ENCODE data around the gene MAMLD1. TPM values are rescaled to one million over a fixed set of nuclear protein-coding genes. Genes with fewer than 3 reads are reported as not detected.

Gene MAMLD1
- total RNA-seq, 2 experiments from 2014 or later, result 8.1 to 11.9 TPM

DNA sequence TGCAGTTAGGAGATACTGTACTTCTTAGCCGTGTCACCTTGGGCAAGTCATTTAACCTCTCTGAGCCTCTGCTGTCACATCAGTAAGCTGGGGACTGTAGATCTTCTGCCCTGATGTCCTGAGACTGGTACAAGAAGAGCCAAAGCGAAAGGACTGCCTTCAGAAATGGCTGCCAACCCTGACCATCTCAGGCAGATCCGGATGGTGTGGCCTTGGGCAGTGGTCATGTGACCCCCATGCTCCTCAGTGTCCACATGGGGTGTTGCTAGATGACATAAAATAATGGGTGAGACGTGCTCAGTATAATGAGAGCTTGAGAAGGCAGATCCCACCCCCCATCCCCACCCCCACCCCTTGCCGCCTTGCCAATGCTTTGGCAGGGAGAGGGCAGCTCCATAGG, 144.9 kb downstream of the MAMLD1 start:
- peaks cover 15% of the 10 kb centered on the region for H3K4me1 Mint-ChIP-seq
- ATAC-seq (no peak), DNase-seq (no peak)
- H3K9me3 Mint-ChIP-seq (ENCODE audit: low read depth), result no peaks in the 10 kb centered on the region
- no peaks in the 10 kb centered on the region for H3K27me3 Mint-ChIP-seq
- H3K36me3 Mint-ChIP-seq, result no peaks in the 10 kb centered on the region
- CTCF ChIA-PET, result no interaction called here
- H3K27ac Mint-ChIP-seq, result no peak overlapping the region
- H3K4me3 Mint-ChIP-seq, result no peak overlapping the region

DNA sequence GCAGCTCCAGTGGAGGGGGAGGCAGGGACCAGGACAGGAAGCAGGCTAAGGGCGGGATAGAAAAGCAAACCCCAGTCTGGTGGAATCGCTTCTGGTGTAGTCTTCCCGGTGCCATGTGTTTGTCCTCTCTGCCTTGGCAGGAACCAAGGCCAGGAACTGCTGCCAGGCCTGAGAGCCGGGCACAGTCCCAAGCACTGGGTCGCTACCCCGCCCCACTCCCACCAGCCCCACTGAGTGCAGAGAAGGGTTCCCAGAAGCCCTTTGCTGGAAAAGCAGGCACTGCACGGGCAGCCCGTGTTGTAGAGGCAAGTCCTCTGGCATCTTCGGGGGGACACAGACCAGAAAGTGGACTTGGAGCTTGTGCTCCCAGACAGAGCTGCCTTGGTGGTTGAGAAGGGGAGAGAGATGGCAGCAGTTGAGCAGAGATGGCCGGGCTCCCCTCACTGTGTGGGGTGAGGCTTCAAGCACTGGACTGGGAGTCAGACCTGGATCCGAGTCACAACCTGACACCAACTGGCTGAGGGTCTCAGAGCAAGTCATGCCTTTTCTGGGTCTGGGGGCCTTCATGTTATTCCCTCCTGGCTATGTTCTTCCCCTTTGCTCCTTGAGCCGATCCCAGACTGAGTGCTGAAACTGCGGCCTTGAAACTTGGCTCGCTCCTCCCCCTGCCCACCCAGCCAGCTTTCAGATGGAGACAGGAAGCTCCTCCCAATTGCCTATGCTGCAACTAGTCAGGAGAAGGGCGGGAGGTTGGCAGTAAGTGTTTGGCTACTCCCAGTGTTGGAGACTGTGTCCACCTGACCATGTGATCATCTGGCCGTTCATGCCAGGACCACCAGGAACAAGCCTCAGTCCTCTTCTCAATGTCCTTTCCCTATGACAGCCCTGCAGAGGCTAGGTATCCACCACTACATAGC, 145.6 kb downstream of the MAMLD1 start:
- CTCF ChIA-PET, result no interaction called here
- no peak for DNase-seq
- H3K4me1 Mint-ChIP-seq, result peaks cover 17% of the 10 kb centered on the region
- H3K27ac Mint-ChIP-seq, result no peak overlapping the region
- H3K27me3 Mint-ChIP-seq, result no peaks in the 10 kb centered on the region
- no peak for ATAC-seq
- no peaks in the 10 kb centered on the region for H3K9me3 Mint-ChIP-seq (ENCODE audit: low read depth)
- no peaks in the 10 kb centered on the region for H3K36me3 Mint-ChIP-seq
- H3K4me3 Mint-ChIP-seq, result no peak overlapping the region

DNA sequence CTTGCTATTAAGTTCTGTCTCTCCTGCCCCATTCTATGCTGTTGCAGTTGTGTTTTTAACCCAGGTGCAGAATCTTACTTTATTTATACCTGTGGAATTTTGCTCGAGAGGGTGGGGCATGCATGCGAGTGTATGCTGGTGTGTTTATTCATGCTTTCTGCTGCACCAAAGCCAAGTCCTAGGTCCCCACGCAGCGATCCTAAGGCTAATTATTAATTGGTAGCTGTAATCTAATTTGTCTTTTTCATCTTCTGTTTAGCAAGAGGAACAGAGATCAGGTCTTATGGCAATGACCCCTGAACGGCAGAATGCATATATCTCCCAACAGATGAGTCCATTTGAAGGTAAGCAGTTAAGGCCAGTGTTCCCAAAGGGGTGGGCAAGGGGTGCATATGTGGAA, 146.6 kb downstream of the MAMLD1 start:
- ATAC-seq (no peak), DNase-seq (no peak)
- Mint-ChIP-seq H3K27ac (no peak overlapping the region), H3K27me3 (no peaks in the 10 kb centered on the region), H3K9me3 (ENCODE audit: low read depth) (no peaks in the 10 kb centered on the region), H3K4me3 (no peak overlapping the region), H3K4me1 (peaks cover 17% of the 10 kb centered on the region), H3K36me3 (no peaks in the 10 kb centered on the region)
- CTCF ChIA-PET, result no interaction called here

DNA sequence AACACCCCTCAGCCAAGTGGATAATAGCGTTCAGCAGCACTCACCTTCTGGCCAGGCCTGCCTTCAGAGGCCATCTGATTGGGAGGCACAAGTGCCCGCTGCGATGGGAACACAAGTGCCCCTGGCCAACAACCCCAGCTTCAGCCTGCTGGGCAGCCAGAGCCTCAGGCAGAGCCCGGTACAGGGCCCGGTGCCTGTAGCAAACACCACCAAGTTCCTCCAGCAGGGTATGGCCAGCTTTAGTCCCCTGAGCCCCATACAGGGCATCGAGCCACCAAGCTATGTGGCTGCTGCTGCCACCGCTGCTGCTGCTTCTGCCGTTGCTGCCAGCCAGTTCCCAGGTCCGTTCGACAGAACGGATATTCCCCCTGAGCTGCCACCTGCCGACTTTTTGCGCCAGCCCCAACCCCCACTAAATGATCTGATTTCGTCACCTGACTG, 149.4 kb downstream of the MAMLD1 start:
- no peak for ATAC-seq
- CTCF ChIA-PET, result no interaction called here
- no peaks in the 10 kb centered on the region for H3K27me3 Mint-ChIP-seq
- peaks cover 7% of the 10 kb centered on the region for H3K4me1 Mint-ChIP-seq
- no peak overlapping the region for H3K4me3 Mint-ChIP-seq
- H3K9me3 Mint-ChIP-seq (ENCODE audit: low read depth), result no peaks in the 10 kb centered on the region
- no peaks in the 10 kb centered on the region for H3K36me3 Mint-ChIP-seq
- no peak overlapping the region for H3K27ac Mint-ChIP-seq
- DNase-seq, result no peak

DNA sequence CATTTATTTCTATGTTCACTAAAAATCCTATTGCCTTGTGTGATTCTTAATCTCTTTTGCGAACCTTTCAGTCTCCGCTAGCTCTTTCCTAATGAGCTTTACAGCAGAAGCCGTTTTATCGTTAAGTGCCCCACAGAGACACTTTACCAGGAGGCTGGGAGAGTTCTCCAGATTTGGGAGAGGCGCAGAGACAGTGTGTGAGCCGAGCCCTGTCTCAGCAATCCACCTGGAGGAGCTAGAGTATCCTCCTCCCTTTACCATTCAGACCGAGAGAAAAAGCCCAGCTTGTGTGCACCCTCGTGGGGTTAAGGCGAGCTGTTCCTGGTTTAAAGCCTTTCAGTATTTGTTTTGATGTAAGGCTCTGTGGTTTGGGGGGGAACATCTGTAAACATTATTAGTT, 150.4 kb downstream of the MAMLD1 start:
- H3K27me3 Mint-ChIP-seq, result no peaks in the 10 kb centered on the region
- CTCF ChIA-PET, result no interaction called here
- no peak overlapping the region for H3K4me3 Mint-ChIP-seq
- no peak for DNase-seq
- no peaks in the 10 kb centered on the region for H3K9me3 Mint-ChIP-seq (ENCODE audit: low read depth)
- no peak for ATAC-seq
- no peak overlapping the region for H3K27ac Mint-ChIP-seq
- peaks cover 7% of the 10 kb centered on the region for H3K4me1 Mint-ChIP-seq
- no peaks in the 10 kb centered on the region for H3K36me3 Mint-ChIP-seq

DNA sequence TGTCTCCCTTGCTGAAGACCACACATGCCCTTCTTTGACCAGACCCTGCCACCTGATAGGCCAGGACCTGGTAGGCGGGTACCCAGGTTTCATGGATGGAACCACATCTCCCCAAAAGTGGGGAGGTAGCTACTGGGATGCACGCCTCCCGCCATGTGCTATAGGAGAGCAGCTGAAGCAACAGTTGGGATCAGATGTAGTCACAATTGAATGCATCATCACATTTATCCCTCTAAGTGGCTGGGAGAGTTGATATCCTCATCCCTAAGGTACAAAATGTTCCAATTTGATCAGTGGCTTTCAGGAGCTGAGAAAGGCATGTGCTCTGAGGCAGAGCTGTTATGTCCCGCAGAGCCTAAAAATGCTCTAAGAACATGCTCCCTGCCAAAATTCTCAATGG, 151.3 kb downstream of the MAMLD1 start:
- no peaks in the 10 kb centered on the region for H3K27me3 Mint-ChIP-seq
- H3K4me1 Mint-ChIP-seq, result peaks cover 7% of the 10 kb centered on the region
- CTCF ChIA-PET, result no interaction called here
- H3K36me3 Mint-ChIP-seq, result no peaks in the 10 kb centered on the region
- no peak overlapping the region for H3K4me3 Mint-ChIP-seq
- ATAC-seq (no peak), DNase-seq (no peak)
- H3K27ac Mint-ChIP-seq, result no peak overlapping the region
- H3K9me3 Mint-ChIP-seq (ENCODE audit: low read depth), result no peaks in the 10 kb centered on the region

DNA sequence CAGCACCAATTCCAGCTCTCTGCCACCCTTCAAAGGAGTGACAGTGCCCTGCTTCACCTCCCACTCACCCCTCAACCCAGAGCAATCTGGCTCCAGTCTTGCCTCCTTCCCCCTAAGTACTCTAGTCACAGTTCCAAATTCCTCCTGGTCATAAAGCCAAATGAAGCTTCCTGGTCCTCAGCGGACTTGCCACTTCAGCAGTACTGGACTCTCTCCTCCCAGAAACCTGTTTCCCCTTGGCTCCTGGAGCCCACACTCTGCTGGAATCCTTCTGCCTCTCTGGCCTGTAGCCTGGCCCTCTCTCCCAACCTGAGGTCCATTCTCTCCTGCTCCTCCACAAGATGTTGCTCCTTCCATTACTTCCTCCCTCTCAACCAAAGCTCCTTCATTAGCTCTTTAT, 152.7 kb downstream of the MAMLD1 start:
- CTCF ChIA-PET, result no interaction called here
- H3K4me1 Mint-ChIP-seq, result peaks cover 7% of the 10 kb centered on the region
- no peaks in the 10 kb centered on the region for H3K36me3 Mint-ChIP-seq
- DNase-seq, result no peak
- no peaks in the 10 kb centered on the region for H3K27me3 Mint-ChIP-seq
- no peaks in the 10 kb centered on the region for H3K9me3 Mint-ChIP-seq (ENCODE audit: low read depth)
- ATAC-seq, result no peak
- no peak overlapping the region for H3K27ac Mint-ChIP-seq
- no peak overlapping the region for H3K4me3 Mint-ChIP-seq

DNA sequence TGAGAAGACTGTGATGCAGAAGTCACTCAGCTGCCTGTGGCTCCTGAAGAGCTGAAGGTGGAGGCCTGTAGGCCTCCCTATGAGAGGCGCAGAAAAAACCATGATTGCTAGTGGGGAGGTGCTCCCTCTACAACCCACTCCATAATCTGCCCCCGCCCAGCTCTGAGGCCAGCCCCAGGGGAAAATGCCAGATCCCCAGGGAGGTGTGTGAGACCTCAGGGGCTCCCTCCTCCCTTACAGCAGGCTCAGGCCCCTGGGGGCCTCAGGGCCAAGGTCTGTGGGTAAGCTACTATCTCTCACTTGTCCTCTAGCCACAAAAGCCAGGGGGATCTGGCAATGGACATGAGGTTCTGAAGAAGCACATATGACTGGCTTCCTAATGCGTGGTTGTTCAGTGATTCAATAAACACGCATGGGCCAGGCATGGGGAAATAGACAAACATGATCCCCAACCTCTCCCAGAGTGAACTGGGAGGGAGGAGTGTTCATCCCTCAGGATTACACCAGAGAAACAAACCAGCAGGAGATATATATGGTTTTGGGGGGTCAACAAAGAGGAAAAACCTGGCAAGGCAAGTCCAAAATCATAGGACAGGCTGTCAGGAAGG, 154.3 kb downstream of the MAMLD1 start:
- CTCF ChIA-PET, result no interaction called here
- Mint-ChIP-seq H3K9me3 (ENCODE audit: low read depth) (no peaks in the 10 kb centered on the region), H3K27me3 (no peaks in the 10 kb centered on the region), H3K4me1 (peaks cover 7% of the 10 kb centered on the region), H3K27ac (no peak overlapping the region), H3K4me3 (no peak overlapping the region), H3K36me3 (no peaks in the 10 kb centered on the region)
- ATAC-seq (no peak), DNase-seq (no peak)

DNA sequence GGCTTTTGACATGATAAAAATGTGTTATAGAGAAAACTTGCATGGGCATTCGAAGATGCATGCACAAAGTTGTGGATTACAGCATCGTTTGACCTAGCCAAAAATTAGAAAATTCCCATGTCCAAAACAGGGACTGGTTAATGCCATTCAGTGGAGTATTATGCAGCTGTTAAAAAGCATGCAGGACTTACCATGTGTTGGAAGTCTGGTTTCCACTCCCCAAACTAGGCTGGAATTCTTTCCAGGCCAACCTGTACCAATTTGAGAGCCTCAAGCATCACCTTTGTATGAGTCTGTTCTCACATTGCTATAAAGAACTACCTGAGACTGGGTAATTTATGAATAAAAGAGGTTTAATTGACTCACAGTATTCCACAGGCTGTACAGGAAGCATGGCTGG, 159.4 kb downstream of the MAMLD1 start:
- no peaks in the 10 kb centered on the region for H3K4me1 Mint-ChIP-seq
- CTCF ChIA-PET, result no interaction called here
- no peak for ATAC-seq

DNA sequence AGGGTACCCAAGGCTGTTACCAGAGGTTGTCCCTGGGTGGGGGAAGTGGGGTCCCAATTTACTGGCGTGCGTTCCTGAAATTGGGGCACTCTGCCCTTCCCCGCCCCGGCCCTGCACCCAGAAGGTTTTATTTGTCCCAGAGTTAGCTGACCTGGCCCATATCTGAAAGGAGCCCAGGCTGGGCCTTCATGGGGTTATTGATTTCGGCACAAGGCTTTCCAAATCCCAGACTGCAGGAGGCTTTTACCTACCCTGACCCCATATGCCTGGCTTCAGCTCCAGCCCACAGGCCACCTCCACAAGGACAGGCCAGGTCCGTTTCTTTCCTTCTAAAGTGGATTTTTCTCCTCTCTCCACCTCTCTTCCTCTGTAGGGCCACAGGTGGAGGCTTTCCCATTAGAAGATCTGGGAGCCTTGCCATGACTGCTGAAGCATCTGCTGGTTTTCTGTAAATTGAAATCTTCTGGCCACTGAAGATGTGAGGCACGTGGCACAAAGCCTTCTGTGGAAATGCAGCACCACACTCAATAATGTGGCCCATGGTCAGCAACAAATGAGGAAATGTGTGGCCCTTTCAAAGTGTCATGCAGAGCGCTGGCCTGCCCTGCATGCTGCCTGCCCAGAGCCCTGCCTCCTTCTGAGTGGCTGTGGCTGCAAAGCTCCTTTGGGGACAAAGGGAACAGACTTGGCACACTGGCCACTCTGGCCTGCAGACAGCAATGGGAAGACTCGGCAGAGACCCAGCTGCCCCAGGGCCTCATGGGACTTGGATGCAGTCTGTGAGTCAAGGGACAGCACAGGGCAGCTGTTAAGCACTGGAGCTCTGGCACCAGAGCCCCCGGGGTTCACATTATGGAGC, 162.2 kb downstream of the MAMLD1 start:
- H3K4me3 Mint-ChIP-seq, result no peak overlapping the region
- no peaks in the 10 kb centered on the region for H3K9me3 Mint-ChIP-seq (ENCODE audit: low read depth)
- ATAC-seq (no peak), DNase-seq (no peak)
- H3K27me3 Mint-ChIP-seq, result peaks cover 6% of the 10 kb centered on the region
- H3K36me3 Mint-ChIP-seq, result no peaks in the 10 kb centered on the region
- no peak overlapping the region for H3K27ac Mint-ChIP-seq
- CTCF ChIA-PET, result no interaction called here
- no peaks in the 10 kb centered on the region for H3K4me1 Mint-ChIP-seq

More for the DNA sequence above, 159.4 kb downstream of the MAMLD1 start:
- no peaks in the 10 kb centered on the region for H3K9me3 Mint-ChIP-seq (ENCODE audit: low read depth)
- no peak for DNase-seq
- peaks cover 6% of the 10 kb centered on the region for H3K27me3 Mint-ChIP-seq
- no peak overlapping the region for H3K27ac Mint-ChIP-seq
- no peaks in the 10 kb centered on the region for H3K36me3 Mint-ChIP-seq
- H3K4me3 Mint-ChIP-seq, result no peak overlapping the region

DNA sequence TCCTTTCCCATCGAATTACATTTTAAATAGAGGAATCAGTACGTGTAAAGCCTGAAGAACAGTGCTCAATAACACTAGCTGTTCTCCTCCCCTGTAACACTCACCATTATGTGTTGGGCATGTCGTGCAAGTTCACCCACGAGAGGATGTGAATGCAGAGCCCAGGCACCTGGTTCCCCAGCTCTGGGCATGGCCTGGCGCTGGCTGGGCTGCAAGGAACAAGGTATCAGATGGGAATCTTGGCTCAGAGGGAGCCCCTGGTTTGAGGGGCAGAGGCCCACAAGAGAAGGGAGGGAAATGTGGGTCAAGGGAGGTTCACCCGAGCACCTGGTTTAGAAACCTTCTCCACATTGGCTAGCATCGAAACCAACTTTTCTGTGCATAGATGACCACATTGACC, 163.6 kb downstream of the MAMLD1 start:
- Mint-ChIP-seq H3K27ac (no peak overlapping the region), H3K9me3 (ENCODE audit: low read depth) (no peaks in the 10 kb centered on the region), H3K4me3 (no peak overlapping the region), H3K36me3 (no peaks in the 10 kb centered on the region), H3K4me1 (no peaks in the 10 kb centered on the region), H3K27me3 (peaks cover 6% of the 10 kb centered on the region)
- no peak for DNase-seq
- CTCF ChIA-PET, result interaction anchor here (1.3 kb wide), 1 partner anchor 77 kb away, joined by 3 read pairs; no protein-coding TSS in a partner anchor
- no peak for ATAC-seq

DNA sequence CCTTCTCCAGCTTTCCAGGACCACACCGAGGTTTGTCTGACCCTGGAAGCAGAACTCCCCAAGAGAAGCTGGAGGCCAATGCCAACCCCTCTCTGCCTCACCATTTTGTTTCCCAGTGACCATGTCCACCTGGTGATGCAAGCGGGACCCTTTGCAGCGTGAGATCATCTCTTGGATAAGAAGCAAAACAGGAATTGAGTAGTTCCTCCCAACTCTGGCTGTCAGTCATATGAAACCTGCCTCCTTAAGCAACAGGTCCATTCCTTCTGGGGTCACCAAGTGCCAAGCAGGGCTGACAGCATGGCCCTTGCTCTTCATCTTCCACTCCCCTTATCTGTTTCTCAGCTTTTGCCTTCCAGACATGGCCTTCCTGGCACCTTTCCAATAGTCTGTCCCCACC, 164.0 kb downstream of the MAMLD1 start:
- CTCF ChIA-PET, result interaction anchor here (1.3 kb wide), 1 partner anchor 77 kb away, joined by 3 read pairs; no protein-coding TSS in a partner anchor
- no peak overlapping the region for H3K27ac Mint-ChIP-seq
- H3K4me3 Mint-ChIP-seq, result no peak overlapping the region
- no peaks in the 10 kb centered on the region for H3K36me3 Mint-ChIP-seq
- DNase-seq (no peak), ATAC-seq (no peak)
- H3K4me1 Mint-ChIP-seq, result no peaks in the 10 kb centered on the region
- H3K27me3 Mint-ChIP-seq, result peaks cover 6% of the 10 kb centered on the region
- H3K9me3 Mint-ChIP-seq (ENCODE audit: low read depth), result no peaks in the 10 kb centered on the region

DNA sequence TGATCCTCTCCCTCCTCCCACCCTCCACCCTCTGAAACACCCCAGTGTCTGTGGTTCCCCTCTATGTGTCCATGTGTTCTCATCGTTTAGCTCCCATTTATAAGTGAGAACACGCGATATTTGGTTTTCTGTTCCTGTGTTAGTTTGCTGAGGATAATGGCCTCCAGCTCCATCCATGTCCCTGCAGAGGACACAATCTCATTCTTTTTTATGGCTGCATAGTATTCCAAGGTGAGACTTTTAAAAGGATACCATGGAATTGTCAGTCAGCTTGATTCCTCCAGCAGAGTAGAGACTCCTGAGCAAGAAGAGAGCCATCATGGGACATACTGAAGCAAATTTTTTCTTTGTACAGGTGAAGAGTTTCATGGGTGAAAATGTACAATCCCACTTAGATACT, 166.5 kb downstream of the MAMLD1 start:
- H3K36me3 Mint-ChIP-seq, result peaks cover 2% of the 10 kb centered on the region
- ATAC-seq, result no peak

More for the DNA sequence above, 166.5 kb downstream of the MAMLD1 start:
- no peak for DNase-seq
- no peak overlapping the region for H3K4me3 Mint-ChIP-seq
- no peaks in the 10 kb centered on the region for H3K4me1 Mint-ChIP-seq
- H3K27me3 Mint-ChIP-seq, result no peaks in the 10 kb centered on the region
- no peak overlapping the region for H3K27ac Mint-ChIP-seq
- CTCF ChIA-PET, result no interaction called here
- peaks cover 8% of the 10 kb centered on the region for H3K9me3 Mint-ChIP-seq (ENCODE audit: low read depth)

Data from activated CD8-positive, alpha-beta memory T cell treated with anti-CD3 and anti-CD28 coated beads, Interleukin-2, amount 10 ng/mL, durations not matched to agents 7 days and 5 days (primary cell).